Loucy (cell line): ENCODE results near the gene RAB3GAP1.

Source experiments
- EZH2phosphoT487 ChIP-seq: fragments of 200-600 bp; IDR thresholded peaks from 2 replicates; pipeline ENCODE4 v1.6.1; 2018; ENCODE audit warnings: antibody characterized with exemption, mild to moderate bottlenecking, moderate library complexity, borderline replicate concordance
- TF ChIP-seq, protein P1 (sequence below): fragments of 200-600 bp; sonication (generic); conservative IDR thresholded peaks from 2 replicates; pipeline ENCODE4 v1.5.1; 2014; ENCODE audit warnings: mild to moderate bottlenecking, antibody characterized with exemption, low read length

DNA sequence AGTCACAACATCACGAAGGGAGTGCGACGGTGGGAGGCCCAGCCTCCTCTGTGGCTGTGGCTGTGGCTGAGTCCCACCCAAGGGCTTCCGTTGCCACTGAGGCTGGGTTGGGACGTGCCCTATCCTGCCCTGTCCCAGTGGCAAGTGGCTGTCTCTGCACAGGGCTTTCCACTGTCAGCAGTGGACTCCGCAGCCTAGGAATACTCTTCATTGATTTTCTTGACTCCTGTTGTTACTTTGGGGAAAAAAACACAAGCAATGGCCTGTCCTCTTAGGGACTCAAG is 122.7 kb downstream of the RAB3GAP1 start:
- TF ChIP-seq, protein P1, sequence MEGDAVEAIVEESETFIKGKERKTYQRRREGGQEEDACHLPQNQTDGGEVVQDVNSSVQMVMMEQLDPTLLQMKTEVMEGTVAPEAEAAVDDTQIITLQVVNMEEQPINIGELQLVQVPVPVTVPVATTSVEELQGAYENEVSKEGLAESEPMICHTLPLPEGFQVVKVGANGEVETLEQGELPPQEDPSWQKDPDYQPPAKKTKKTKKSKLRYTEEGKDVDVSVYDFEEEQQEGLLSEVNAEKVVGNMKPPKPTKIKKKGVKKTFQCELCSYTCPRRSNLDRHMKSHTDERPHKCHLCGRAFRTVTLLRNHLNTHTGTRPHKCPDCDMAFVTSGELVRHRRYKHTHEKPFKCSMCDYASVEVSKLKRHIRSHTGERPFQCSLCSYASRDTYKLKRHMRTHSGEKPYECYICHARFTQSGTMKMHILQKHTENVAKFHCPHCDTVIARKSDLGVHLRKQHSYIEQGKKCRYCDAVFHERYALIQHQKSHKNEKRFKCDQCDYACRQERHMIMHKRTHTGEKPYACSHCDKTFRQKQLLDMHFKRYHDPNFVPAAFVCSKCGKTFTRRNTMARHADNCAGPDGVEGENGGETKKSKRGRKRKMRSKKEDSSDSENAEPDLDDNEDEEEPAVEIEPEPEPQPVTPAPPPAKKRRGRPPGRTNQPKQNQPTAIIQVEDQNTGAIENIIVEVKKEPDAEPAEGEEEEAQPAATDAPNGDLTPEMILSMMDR, result no peak
- TF ChIP-seq EZH2phosphoT487, result no peak
